CD14-positive monocyte (primary cell): ENCODE measurements around the gene LRCH1. TPM values are rescaled to one million over a fixed set of nuclear protein-coding genes. Genes with fewer than 3 reads are reported as not detected.

Experiments
- DNase-seq, 3 donors: peaks; one replicate each; pipeline ENCODE4 v3.0.0-alpha.2; 2011 to 2022
- H2AFZ ChIP-seq: 2 replicates; pipeline ENCODE4 v1.6.0; 2012; ENCODE audit warnings: mild to moderate bottlenecking, low read depth, low read length, inconsistent platforms; ENCODE audit not compliant: insufficient read depth, poor library complexity, severe bottlenecking
- H3K27ac ChIP-seq, 2 donors: 1 replicate in 1 of 2; 2 replicates in 1 of 2; pipeline ENCODE4 v1.5.1; 2012 to 2013; ENCODE audit warnings: low read length in 2 of 2, control low read depth in 1 of 2, inconsistent platforms in 1 of 2, low read depth in 1 of 2, mild to moderate bottlenecking in 1 of 2
- H3K27me3 ChIP-seq, 2 donors: one replicate each; pipeline versions ENCODE4 v1.6.0 to v1.6.1; 2011 to 2013; ENCODE audit warnings: low read length in 2 of 2; ENCODE audit not compliant: control insufficient read depth in 2 of 2, insufficient read depth in 2 of 2
- H3K36me3 ChIP-seq, 2 donors: replicated peaks in 1 of 2; 1 replicate in 1 of 2; 2 replicates in 1 of 2; pipeline versions ENCODE4 v1.5.1 to v1.6.1; 2012 to 2013; ENCODE audit warnings: low read length in 2 of 2, control low read depth in 1 of 2, inconsistent platforms in 1 of 2, mild to moderate bottlenecking in 1 of 2; ENCODE audit not compliant: insufficient read depth in 2 of 2, control insufficient read depth in 1 of 2
- H3K4me1 ChIP-seq, 2 donors: 1 replicate in 1 of 2; 2 replicates in 1 of 2; pipeline versions ENCODE4 v1.5.1 to v1.6.1; 2012 to 2013; ENCODE audit warnings: low read length in 2 of 2, control low read depth in 1 of 2, inconsistent platforms in 1 of 2, mild to moderate bottlenecking in 1 of 2, moderate library complexity in 1 of 2; ENCODE audit not compliant: insufficient read depth in 2 of 2, control insufficient read depth in 1 of 2
- H3K4me2 ChIP-seq: replicated peaks from 2 replicates; pipeline ENCODE3; 2012; ENCODE audit warnings: low read length, moderate library complexity, mild to moderate bottlenecking; ENCODE audit not compliant: poor library complexity, severe bottlenecking; ENCODE audit errors: extremely low read depth
- H3K4me3 ChIP-seq, 3 experiments: fragments of 200-600 bp in 1 of 3; sonication (generic) in 1 of 3; replicated peaks in 1 of 3; 1 replicate in 2 of 3; 2 replicates in 1 of 3; pipeline ENCODE4 v1.5.1; 2011 to 2013; ENCODE audit warnings: low read length in 3 of 3, mild to moderate bottlenecking in 3 of 3, control low read depth in 2 of 3, low read depth in 2 of 3, inconsistent platforms in 1 of 3, moderate library complexity in 1 of 3
- H3K79me2 ChIP-seq: 2 replicates; pipeline ENCODE4 v1.6.0; 2012; ENCODE audit warnings: mild to moderate bottlenecking, control low read depth, inconsistent platforms, low read length, moderate library complexity; ENCODE audit not compliant: insufficient read depth
- H3K9ac ChIP-seq: 2 replicates; pipeline ENCODE4 v1.6.0; 2017; ENCODE audit warnings: low read length, mild to moderate bottlenecking; ENCODE audit not compliant: insufficient read depth, poor library complexity, severe bottlenecking
- H3K9me3 ChIP-seq, 2 donors: replicated peaks in 1 of 2; 1 replicate in 1 of 2; 2 replicates in 1 of 2; pipeline versions ENCODE4 v1.5.1 to v1.6.1; 2012 to 2013; ENCODE audit warnings: low read length in 2 of 2, control low read depth in 1 of 2; ENCODE audit not compliant: control insufficient read depth in 1 of 2, insufficient read depth in 1 of 2
- H4K20me1 ChIP-seq: 2 replicates; pipeline ENCODE4 v1.6.0; 2012; ENCODE audit warnings: mild to moderate bottlenecking, low read length, control low read depth, moderate library complexity; ENCODE audit not compliant: insufficient read depth
- H3K27ac Mint-ChIP-seq, 7 donors: one replicate each; pipeline ENCODE4 v1.8.0; 2020; ENCODE audit warnings: mild to moderate bottlenecking in 7 of 7, mixed read lengths in 7 of 7, moderate library complexity in 6 of 7, inconsistent platforms in 2 of 7
- H3K27me3 Mint-ChIP-seq, 3 donors: one replicate each; pipeline ENCODE4 v1.8.0; 2021 to 2022; ENCODE audit warnings: low read depth in 3 of 3, mild to moderate bottlenecking in 3 of 3, mixed read lengths in 3 of 3, moderate library complexity in 3 of 3, inconsistent platforms in 1 of 3
- H3K36me3 Mint-ChIP-seq, 2 donors: one replicate each; pipeline ENCODE4 v1.8.0; 2020; ENCODE audit warnings: mixed read lengths in 2 of 2, inconsistent platforms in 1 of 2, mild to moderate bottlenecking in 1 of 2
- H3K4me1 Mint-ChIP-seq: one replicate; pipeline ENCODE4 v1.8.0; 2020; ENCODE audit warnings: mild to moderate bottlenecking, mixed read lengths
- H3K4me3 Mint-ChIP-seq, 2 donors: one replicate each; pipeline ENCODE4 v1.8.0; 2020; ENCODE audit warnings: mild to moderate bottlenecking in 2 of 2, mixed read lengths in 2 of 2, moderate library complexity in 1 of 2
- H3K9me3 Mint-ChIP-seq, 7 donors: one replicate each; pipeline ENCODE4 v1.8.0; 2020 to 2022; ENCODE audit warnings: mixed read lengths in 7 of 7, mild to moderate bottlenecking in 6 of 7, moderate library complexity in 6 of 7, inconsistent platforms in 2 of 7
- CTCF ChIP-seq: fragments of 200-600 bp; IDR thresholded peaks from one replicate; pipeline ENCODE4 v1.8.0; 2022; ENCODE audit warnings: antibody characterized with exemption, mild to moderate bottlenecking
- WGBS: methylation state at CpG from one replicate; pipeline ENCODE4 v1.1.5; 2013; ENCODE audit warnings: missing lambda C conversion rate; ENCODE audit not compliant: insufficient coverage; 5-methylcytosine and 5-hydroxymethylcytosine counted together
- intact Hi-C, 2 donors: fragments of 100-400 bp; cut with micrococcal nuclease; formaldehyde crosslinking; loops; one replicate each; pipeline versions ENCODE4 v1.15.0 to v1.15.1; 2023
- polyA plus RNA-seq, 3 donors: library from polyadenylated mRNA; depleted of rRNA in 1 of 3; unstranded in 2 of 3; stranded (reverse) in 1 of 3; fragments of 300-500 nt in 2 of 3; fragments of >200 nt in 1 of 3; fragmentation: Illumina TruSeq in 2 of 3; gene quantifications; 1 replicate in 2 of 3; 2 replicates in 1 of 3; pipeline ENCODE4 v1.2.3, GENCODE V29; 2012 to 2021

The LRCH1 gene
- polyA plus RNA-seq, 3 donors, result 0.88 to 7.1 (median 2.1) TPM

- Mint-ChIP-seq H3K27ac (peak overlapping the region in 1 of 7 donors; percentile 64), H3K27me3 (peaks cover 0 to 5% (median 0%) of the 10 kb centered on the region in 3 donors), H3K36me3 (no peaks in the 10 kb centered on the region), H3K4me1 (peaks cover 10% of the 10 kb centered on the region), H3K9me3 (peaks cover 0 to 4% (median 0%) of the 10 kb centered on the region in 7 donors), H3K4me3 (no peak overlapping the region)
- Histone ChIP-seq H3K9me3 (no peaks in the 10 kb centered on the region), H3K9ac (no peak overlapping the region), H3K27ac (no peak overlapping the region), H4K20me1 (no peaks in the 10 kb centered on the region), H2AFZ (no peak overlapping the region), H3K4me2 (no peak overlapping the region), H3K27me3 (no peaks in the 10 kb centered on the region), H3K36me3 (no peaks in the 10 kb centered on the region), H3K4me1 (peaks cover 2 to 5% of the 10 kb centered on the region in 2 donors), H3K4me3 (no peak overlapping the region), H3K79me2 (no peaks in the 10 kb centered on the region)
- no CpG with 5 or more reads among the region's 4 CpGs for WGBS
- TF ChIP-seq CTCF, result no peak
- no peak for DNase-seq
- intact Hi-C loops, result no loop called here
Observed at GRCh38 chr13:46541210-46541609, 11.8 kb upstream of the LRCH1 start.

GRCh38 chr13:46542833-46543232 is 10.1 kb upstream of the LRCH1 start:
- Histone ChIP-seq H3K36me3 (no peaks in the 10 kb centered on the region), H3K79me2 (no peaks in the 10 kb centered on the region), H2AFZ (no peak overlapping the region), H3K27ac (no peak overlapping the region), H3K27me3 (no peaks in the 10 kb centered on the region), H3K4me3 (no peak overlapping the region), H3K9me3 (no peaks in the 10 kb centered on the region), H3K4me1 (no peaks in the 10 kb centered on the region), H3K4me2 (no peak overlapping the region), H3K9ac (no peak overlapping the region), H4K20me1 (no peaks in the 10 kb centered on the region)
- H3K36me3 Mint-ChIP-seq, result no peaks in the 10 kb centered on the region
- peaks cover 0 to 4% (median 0%) of the 10 kb centered on the region in 7 donors for H3K9me3 Mint-ChIP-seq
- intact Hi-C loops, result no loop called here
- TF ChIP-seq CTCF, result no peak
- no peak overlapping the region for H3K27ac Mint-ChIP-seq
- no CpG with 5 or more reads among the region's 4 CpGs for WGBS
- H3K27me3 Mint-ChIP-seq, result peaks cover 0 to 2% (median 0%) of the 10 kb centered on the region in 3 donors
- H3K4me1 Mint-ChIP-seq, result peaks cover 4% of the 10 kb centered on the region
- no peak for DNase-seq
- H3K4me3 Mint-ChIP-seq, result no peak overlapping the region
